Measurements from ENCODE around the gene NUP93. TPM values are rescaled to one million over a fixed set of nuclear protein-coding genes. Genes with fewer than 3 reads are reported as not detected.
A peak's percentile ranks its signal among the peaks of the same experiment; 100 is the strongest.

Gene NUP93
- total and polyA plus RNA-seq, 9 of the 15 experiments (the other 6 are each of a cell fraction or from before 2014, with no cell fraction given): 92.0 to 162 (median 121) TPM

GRCh38 chr16:56728980-56729734 lies 772 bp upstream of the NUP93 start (continued):
- TF ChIP-seq, protein P1, sequence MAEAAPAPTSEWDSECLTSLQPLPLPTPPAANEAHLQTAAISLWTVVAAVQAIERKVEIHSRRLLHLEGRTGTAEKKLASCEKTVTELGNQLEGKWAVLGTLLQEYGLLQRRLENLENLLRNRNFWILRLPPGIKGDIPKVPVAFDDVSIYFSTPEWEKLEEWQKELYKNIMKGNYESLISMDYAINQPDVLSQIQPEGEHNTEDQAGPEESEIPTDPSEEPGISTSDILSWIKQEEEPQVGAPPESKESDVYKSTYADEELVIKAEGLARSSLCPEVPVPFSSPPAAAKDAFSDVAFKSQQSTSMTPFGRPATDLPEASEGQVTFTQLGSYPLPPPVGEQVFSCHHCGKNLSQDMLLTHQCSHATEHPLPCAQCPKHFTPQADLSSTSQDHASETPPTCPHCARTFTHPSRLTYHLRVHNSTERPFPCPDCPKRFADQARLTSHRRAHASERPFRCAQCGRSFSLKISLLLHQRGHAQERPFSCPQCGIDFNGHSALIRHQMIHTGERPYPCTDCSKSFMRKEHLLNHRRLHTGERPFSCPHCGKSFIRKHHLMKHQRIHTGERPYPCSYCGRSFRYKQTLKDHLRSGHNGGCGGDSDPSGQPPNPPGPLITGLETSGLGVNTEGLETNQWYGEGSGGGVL (CRISPR knock-in tag; IDR thresholded peaks at IDR 0.05): no peak
- TF ChIP-seq AFF4 (CRISPR knock-in tag; IDR thresholded peaks at IDR 0.05): 0 out of 2 replicates have a peak, but pooled peaks have one; percentile 32
- no peak for TF ChIP-seq MCM3 (IDR thresholded peaks at IDR 0.05)
- no peak for TF ChIP-seq ZNF354B (CRISPR knock-in tag; IDR thresholded peaks at IDR 0.05)
- TF ChIP-seq DPF2 (IDR thresholded peaks at IDR 0.05): 0 out of 2 replicates have a peak, but pooled peaks have one; percentile 9

All from K562 (cell line).